Sigmoid colon (tissue), 7 donors: Measurements from ENCODE around the gene TNNT1. TPM values are rescaled to one million over a fixed set of nuclear protein-coding genes. Genes with fewer than 3 reads are reported as not detected.

Experiments used
- DNase-seq: peaks from one replicate; pipeline ENCODE4 v3.0.0-alpha.2; 2019
- H3K27ac ChIP-seq, 4 donors: fragments of 200-600 bp; sonication (generic); one replicate each; pipeline ENCODE4 v1.5.1; 2016 to 2019; ENCODE audit warnings: mild to moderate bottlenecking in 1 of 4
- H3K27me3 ChIP-seq, 3 donors: fragments of 200-600 bp; sonication (generic); one replicate each; pipeline ENCODE4 v1.5.1; 2019; ENCODE audit warnings: mild to moderate bottlenecking in 1 of 3
- H3K36me3 ChIP-seq, 4 donors: fragments of 200-600 bp; sonication (generic); one replicate each; pipeline ENCODE4 v1.5.1; 2016 to 2019
- H3K4me1 ChIP-seq, 4 donors: fragments of 200-600 bp; sonication (generic); one replicate each; pipeline ENCODE4 v1.5.1; 2017 to 2019
- H3K4me3 ChIP-seq, 4 donors: fragments of 200-600 bp; sonication (generic); one replicate each; pipeline ENCODE4 v1.5.1; 2017 to 2019; ENCODE audit warnings: mild to moderate bottlenecking in 2 of 4, moderate library complexity in 1 of 4
- H3K9me3 ChIP-seq, 4 donors: fragments of 200-600 bp in 3 of 4; sonication (generic) in 3 of 4; one replicate each; pipeline versions ENCODE4 v1.5.1 to v1.6.1; 2013 to 2019
- CTCF ChIP-seq, 4 experiments: fragments of 450-650 bp in 3 of 4; fragments of 200-600 bp in 1 of 4; IDR thresholded peaks; one replicate each; pipeline ENCODE4 v1.5.1; 2016 to 2019; ENCODE audit warnings: antibody characterized with exemption in 4 of 4, mild to moderate bottlenecking in 3 of 4, moderate library complexity in 2 of 4
- EP300 ChIP-seq, 4 donors: sonication (generic); formaldehyde crosslinking; IDR thresholded peaks; one replicate each; pipeline ENCODE4 v1.6.1; 2017; ENCODE audit warnings: antibody characterized with exemption in 4 of 4
- POLR2A ChIP-seq, 2 donors: fragments of 450-650 bp; IDR thresholded peaks; one replicate each; pipeline ENCODE4 v1.6.1; 2016; ENCODE audit warnings: antibody characterized with exemption in 2 of 2, mild to moderate bottlenecking in 2 of 2, moderate library complexity in 2 of 2
- POLR2AphosphoS5 ChIP-seq, 4 donors: sonication (generic); formaldehyde crosslinking; IDR thresholded peaks; one replicate each; pipeline ENCODE4 v1.6.1; 2017; ENCODE audit warnings: antibody characterized with exemption in 4 of 4
- WGBS, 2 donors: extraction: QIAGEN DNeasy Blood & Tissue Kit; methylation state at CpG; one replicate each; pipeline ENCODE4 v1.1.7; 2013; 5-methylcytosine and 5-hydroxymethylcytosine counted together
- intact Hi-C: fragments of 100-400 bp; cut with DNase I; formaldehyde crosslinking; loops from one replicate; pipeline ENCODE4 v1.15.1; 2023
- polyA plus RNA-seq, 3 donors: library from polyadenylated mRNA; stranded (reverse); fragments of 200-250 nt; gene quantifications; one replicate each; pipeline ENCODE4 v1.2.3, GENCODE V29; 2013
- total RNA-seq, 4 donors: library from RNA; depleted of rRNA; stranded (reverse); fragments of >200 nt; gene quantifications; one replicate each; pipeline ENCODE4 v1.1.0, GENCODE V29; 2016
- donor health status: healthy with polysubstance abuse.
- donor health status: Bipolar disorder and iron deficiency.
- donor health status: healthy.

TNNT1 gene, protein sequence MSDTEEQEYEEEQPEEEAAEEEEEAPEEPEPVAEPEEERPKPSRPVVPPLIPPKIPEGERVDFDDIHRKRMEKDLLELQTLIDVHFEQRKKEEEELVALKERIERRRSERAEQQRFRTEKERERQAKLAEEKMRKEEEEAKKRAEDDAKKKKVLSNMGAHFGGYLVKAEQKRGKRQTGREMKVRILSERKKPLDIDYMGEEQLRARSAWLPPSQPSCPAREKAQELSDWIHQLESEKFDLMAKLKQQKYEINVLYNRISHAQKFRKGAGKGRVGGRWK
- 1 to 10 TPM in 1 of 4 donors, not detected in 3; 2.2 TPM for total RNA-seq
- polyA plus RNA-seq = 10 to 100 TPM in 1 of 3 donors, 1 to 10 TPM in 2; 1.4 to 17.4 (median 2.3) TPM

DNA sequence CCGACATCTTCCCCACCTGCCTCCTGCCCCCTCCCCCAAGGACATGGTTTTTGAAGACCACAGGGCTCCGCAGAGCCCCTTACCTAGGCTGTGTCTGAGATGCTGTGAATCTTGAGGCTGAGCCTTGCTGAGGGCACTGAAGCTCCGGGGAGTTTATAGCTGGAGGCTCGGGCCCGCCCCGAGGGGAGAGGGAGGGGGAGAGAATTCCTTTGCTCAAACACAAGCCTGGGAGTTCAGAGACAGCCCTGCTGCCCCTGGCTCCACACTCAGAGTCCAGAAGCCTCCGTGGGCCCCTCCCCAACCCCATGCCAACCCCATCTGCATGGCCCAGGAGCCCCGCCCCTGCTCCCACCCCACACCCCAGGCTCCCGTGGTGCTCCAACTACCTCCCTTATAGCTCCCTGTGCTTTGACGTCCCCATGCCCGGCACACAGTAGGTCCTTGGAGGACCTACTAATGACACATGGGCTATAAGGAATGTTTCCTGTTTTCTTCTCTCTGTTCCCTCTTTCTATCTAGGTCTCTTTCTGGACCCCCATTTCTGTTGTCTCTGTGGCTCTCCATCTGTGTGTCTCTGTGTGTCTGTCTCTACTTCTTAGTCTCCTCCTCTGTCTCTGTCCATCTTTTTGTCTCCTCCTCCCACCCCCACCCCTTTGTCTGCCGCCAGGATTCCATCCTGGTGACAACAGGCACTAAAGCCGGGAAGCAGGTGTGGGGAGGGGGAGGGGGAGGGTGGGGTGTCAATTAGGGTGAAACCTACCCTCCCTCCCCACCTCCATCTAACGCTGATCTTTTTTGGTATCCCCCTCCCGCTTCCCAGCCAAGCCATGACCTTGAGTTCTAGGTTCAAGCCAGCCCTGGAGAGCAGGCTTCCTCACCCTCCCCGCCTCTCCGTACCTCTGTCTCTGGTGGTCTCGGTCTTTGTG is at the start of gene TNNT1:
Gene TNNT1 (minus strand): TSS at position 129 of the 926 bp plus-strand sequence. CDS start 2,049 bp downstream, outside the sequence.
- Histone ChIP-seq H3K27me3 (peaks cover 18 to 90% (median 71%) of the 10 kb centered on the region in 3 donors), H3K4me1 (peaks cover 0 to 10% (median 5%) of the 10 kb centered on the region in 4 donors), H3K36me3 (no peaks in the 10 kb centered on the region), H3K27ac (no peak within 1 kb of the TSS), H3K4me3 (no peak within 1 kb of the TSS), H3K9me3 (no peaks in the 10 kb centered on the region)
- no peak for TF ChIP-seq CTCF (IDR thresholded peaks at IDR 0.05)
- TF ChIP-seq POLR2AphosphoS5 (IDR thresholded peaks at IDR 0.05) = no peak
- intact Hi-C loops = loop anchor here (10.0 kb wide), 1 partner anchor 265 kb away; no protein-coding TSS in a partner anchor
- whole genome bisulfite sequencing, 2 donors = 12 to 24% methylated on average over 18 of the region's 18 CpGs
- no peak for DNase-seq

DNA sequence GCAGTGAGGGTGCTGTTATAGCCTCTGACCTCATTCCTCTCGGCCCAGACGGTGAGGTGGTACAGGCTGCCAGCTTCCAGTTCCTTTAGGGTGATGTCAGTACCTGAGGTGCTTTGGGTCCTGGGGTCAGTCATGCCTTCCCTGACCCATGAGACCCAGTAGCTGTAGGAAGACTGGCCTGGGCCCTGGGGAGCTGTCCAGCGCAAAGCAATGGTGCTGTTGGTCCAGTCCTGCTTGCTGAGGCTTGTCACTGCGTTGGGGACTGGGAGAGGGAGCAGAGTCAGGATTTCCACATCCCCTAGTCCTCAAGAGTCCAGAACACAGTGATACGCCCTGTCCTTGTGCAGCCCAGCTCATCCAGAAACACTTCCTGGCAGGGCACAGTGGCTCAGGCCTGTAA is 49.6 kb upstream of the TNNT1 start:
- no peaks in the 10 kb centered on the region for H3K36me3 ChIP-seq
- no peaks in the 10 kb centered on the region for H3K4me1 ChIP-seq
- WGBS, 2 donors = 77% methylated on average over 5 of the region's 5 CpGs
- H3K9me3 ChIP-seq = no peaks in the 10 kb centered on the region
- no peak overlapping the region for H3K4me3 ChIP-seq
- no peaks in the 10 kb centered on the region for H3K27me3 ChIP-seq
- DNase-seq = no peak
- intact Hi-C loops = no loop called here
- TF ChIP-seq EP300 (IDR thresholded peaks at IDR 0.05) = no peak
- TF ChIP-seq POLR2A (IDR thresholded peaks at IDR 0.05) = no peak
- no peak for TF ChIP-seq CTCF (IDR thresholded peaks at IDR 0.05)
- no peak for TF ChIP-seq POLR2AphosphoS5 (IDR thresholded peaks at IDR 0.05)
- no peak overlapping the region for H3K27ac ChIP-seq

GRCh38 chr19:55197528-55197927 is 48.5 kb upstream of the TNNT1 start:
- intact Hi-C loops = no loop called here
- WGBS, 2 donors = 73 to 84% methylated on average over 4 of the region's 4 CpGs
- H3K36me3 ChIP-seq = no peaks in the 10 kb centered on the region
- no peaks in the 10 kb centered on the region for H3K4me1 ChIP-seq
- DNase-seq = no peak
- H3K27ac ChIP-seq = no peak overlapping the region
- TF ChIP-seq POLR2A (IDR thresholded peaks at IDR 0.05) (no peak), CTCF (IDR thresholded peaks at IDR 0.05) (no peak), POLR2AphosphoS5 (IDR thresholded peaks at IDR 0.05) (no peak), EP300 (IDR thresholded peaks at IDR 0.05) (no peak)
- H3K27me3 ChIP-seq = peaks cover 0 to 6% (median 0%) of the 10 kb centered on the region in 3 donors
- no peaks in the 10 kb centered on the region for H3K9me3 ChIP-seq
- no peak overlapping the region for H3K4me3 ChIP-seq

GRCh38 chr19:55196803-55197202 is 47.8 kb upstream of the TNNT1 start:
- no peak for DNase-seq
- H3K36me3 ChIP-seq = no peaks in the 10 kb centered on the region
- intact Hi-C loops = no loop called here
- H3K27ac ChIP-seq = no peak overlapping the region
- TF ChIP-seq POLR2A (IDR thresholded peaks at IDR 0.05) (no peak), CTCF (IDR thresholded peaks at IDR 0.05) (no peak), POLR2AphosphoS5 (IDR thresholded peaks at IDR 0.05) (no peak), EP300 (IDR thresholded peaks at IDR 0.05) (no peak)
- no peaks in the 10 kb centered on the region for H3K4me1 ChIP-seq
- WGBS, 2 donors = 91 to 94% methylated on average over 10 of the region's 10 CpGs
- H3K27me3 ChIP-seq = peaks cover 0 to 9% (median 0%) of the 10 kb centered on the region in 3 donors
- no peak overlapping the region for H3K4me3 ChIP-seq
- no peaks in the 10 kb centered on the region for H3K9me3 ChIP-seq
